ENCODE data around the gene SLIT1.

GRCh38 chr10:97224483-97225435, 39.0 kb upstream of the SLIT1 start:
- TF ChIP-seq, protein P1, sequence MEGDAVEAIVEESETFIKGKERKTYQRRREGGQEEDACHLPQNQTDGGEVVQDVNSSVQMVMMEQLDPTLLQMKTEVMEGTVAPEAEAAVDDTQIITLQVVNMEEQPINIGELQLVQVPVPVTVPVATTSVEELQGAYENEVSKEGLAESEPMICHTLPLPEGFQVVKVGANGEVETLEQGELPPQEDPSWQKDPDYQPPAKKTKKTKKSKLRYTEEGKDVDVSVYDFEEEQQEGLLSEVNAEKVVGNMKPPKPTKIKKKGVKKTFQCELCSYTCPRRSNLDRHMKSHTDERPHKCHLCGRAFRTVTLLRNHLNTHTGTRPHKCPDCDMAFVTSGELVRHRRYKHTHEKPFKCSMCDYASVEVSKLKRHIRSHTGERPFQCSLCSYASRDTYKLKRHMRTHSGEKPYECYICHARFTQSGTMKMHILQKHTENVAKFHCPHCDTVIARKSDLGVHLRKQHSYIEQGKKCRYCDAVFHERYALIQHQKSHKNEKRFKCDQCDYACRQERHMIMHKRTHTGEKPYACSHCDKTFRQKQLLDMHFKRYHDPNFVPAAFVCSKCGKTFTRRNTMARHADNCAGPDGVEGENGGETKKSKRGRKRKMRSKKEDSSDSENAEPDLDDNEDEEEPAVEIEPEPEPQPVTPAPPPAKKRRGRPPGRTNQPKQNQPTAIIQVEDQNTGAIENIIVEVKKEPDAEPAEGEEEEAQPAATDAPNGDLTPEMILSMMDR (IDR thresholded peaks at IDR 0.05) = no peak
- no peak for TF ChIP-seq POLR2A (IDR thresholded peaks at IDR 0.05)
